ENCODE results near the gene TBC1D9B.

Gene TBC1D9B

DNA sequence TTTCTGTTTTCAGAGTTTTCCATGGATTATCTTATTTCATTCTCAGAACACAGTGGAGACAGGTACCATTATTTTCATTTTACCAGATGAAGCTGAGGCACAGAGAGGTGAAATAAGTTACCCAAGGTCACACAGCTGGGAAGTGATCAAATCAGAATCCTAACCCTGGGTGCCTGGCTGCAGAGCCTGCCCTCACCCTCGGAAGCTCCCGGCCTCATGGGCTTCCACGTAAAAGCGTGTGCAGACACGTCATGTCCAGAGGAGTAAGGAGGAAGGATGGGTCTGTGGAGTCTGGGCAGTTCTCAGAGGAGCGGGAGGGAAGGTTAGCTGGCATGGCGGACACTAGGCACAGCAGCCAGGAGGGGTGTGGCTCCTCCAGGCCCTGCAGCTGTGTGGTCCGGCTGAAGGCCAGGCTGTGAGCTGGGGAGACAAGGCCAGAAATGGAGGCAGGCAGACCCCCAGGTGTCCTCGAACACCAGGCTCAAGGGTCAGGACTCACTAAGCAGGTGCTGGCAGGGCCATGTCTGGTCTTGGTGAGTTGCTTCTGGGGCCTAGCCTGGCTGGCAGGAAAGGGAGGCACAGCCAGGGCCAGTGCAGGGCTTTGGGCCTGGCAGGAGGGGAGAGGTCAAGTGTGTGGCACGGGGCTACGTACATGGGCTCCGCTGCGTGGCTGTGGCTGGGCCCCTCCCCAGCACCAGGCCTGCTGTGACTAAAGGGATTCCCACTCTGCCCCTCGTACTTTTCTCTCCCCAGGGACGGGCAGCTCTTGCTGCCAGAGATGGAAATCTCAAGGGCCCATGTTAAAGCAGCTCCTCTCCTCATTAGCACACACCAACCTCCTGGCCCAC, 5.6 kb downstream of the TBC1D9B start:
- FAIRE-seq: no peak
- no peak for DNase-seq (ENCODE audit: insufficient read length, low spot score)
- TF ChIP-seq POU2F2 (IDR thresholded peaks at IDR 0.05; ENCODE audit: low read depth, low read length) (no peak), POLR2A (IDR thresholded peaks at IDR 0.05; ENCODE audit: low read depth, low read length) (no peak), TAF1 (IDR thresholded peaks at IDR 0.05; ENCODE audit: low read depth, low read length) (no peak)

DNA sequence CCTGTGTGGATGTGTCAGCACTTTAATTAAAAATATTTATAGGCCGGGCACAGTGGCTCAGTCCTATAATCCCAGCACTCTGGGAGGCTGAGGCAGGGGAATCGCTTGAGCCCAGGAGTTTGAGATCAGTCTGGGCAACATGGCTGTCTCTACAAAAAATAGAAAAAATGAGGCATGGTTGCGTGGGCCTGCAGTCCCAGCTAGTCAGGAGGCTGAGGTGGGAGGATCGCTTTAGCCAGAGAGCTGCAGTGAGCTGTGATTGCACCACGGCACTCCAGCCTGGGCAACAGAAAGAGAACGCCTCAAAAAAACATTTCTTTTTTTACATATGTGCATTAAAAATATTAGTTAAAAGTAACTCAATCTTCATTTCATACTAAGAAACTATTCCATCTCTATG, 6.2 kb downstream of the TBC1D9B start:
- no peak for TF ChIP-seq POLR2AphosphoS5 (IDR thresholded peaks at IDR 0.05; ENCODE audit: low read depth, low read length)
- no peak for TF ChIP-seq TAF1 (IDR thresholded peaks at IDR 0.05; ENCODE audit: low read depth, low read length)
- no peak for TF ChIP-seq POU2F2 (IDR thresholded peaks at IDR 0.05; ENCODE audit: low read depth, low read length)
- no peak for TF ChIP-seq SPI1 (IDR thresholded peaks at IDR 0.05; ENCODE audit: low read depth, low read length)
- no peak for TF ChIP-seq PAX5 (IDR thresholded peaks at IDR 0.05; ENCODE audit: insufficient read depth, low read length, severe bottlenecking)
- TF ChIP-seq POLR2A (IDR thresholded peaks at IDR 0.05; ENCODE audit: low read depth, low read length): no peak
- DNase-seq (ENCODE audit: insufficient read length, low spot score) (no peak), FAIRE-seq (no peak)

DNA sequence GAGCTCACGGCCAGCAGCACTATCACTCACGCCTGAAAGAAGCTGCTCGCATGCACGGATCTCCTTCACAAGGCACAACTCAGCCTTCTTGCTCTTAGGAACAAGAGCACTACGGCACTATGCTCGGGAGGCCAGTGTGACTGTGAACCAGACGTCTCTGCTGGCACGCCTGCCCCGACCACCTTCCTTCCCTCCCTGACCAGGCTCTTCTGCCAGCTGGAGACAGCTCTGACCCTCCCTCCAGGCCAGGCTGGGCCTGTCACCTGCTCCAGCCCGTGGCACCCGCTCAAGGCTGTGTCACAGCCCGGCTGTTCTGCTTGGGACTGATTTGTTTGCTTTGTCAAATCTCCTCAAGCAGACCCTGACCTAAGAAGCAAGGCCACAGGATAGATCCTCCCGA, 7.0 kb downstream of the TBC1D9B start:
- TF ChIP-seq POLR2A (IDR thresholded peaks at IDR 0.05; ENCODE audit: low read depth, low read length) (no peak), POLR2AphosphoS5 (IDR thresholded peaks at IDR 0.05; ENCODE audit: low read depth, low read length) (no peak)
- peak; percentile 26 for FAIRE-seq

DNA sequence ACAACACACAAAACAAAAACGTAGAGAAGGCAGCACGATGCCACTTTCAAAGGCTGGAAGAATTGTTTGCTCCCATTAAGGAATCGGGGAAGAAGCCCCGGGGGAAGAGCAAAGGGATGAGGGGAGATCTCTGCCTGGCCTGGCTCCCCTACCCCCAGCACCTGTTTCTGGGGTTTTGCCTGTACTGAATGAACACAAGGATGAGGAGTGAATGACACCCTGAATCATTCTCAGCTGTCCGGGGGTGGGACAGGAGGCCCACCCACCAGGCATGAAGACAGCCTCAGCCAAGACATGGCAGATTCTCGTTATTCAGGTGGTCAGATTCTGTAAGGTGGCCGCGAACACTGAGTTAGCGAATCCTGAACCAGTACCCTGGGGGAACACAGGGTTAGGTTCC, 7.5 kb downstream of the TBC1D9B start:
- TF ChIP-seq PAX5 (IDR thresholded peaks at IDR 0.05; ENCODE audit: insufficient read depth, low read length, severe bottlenecking) (no peak), POLR2A (IDR thresholded peaks at IDR 0.05; ENCODE audit: low read depth, low read length) (no peak), SPI1 (IDR thresholded peaks at IDR 0.05; ENCODE audit: low read depth, low read length) (no peak), TAF1 (IDR thresholded peaks at IDR 0.05; ENCODE audit: low read depth, low read length) (no peak)
- DNase-seq (ENCODE audit: insufficient read length, low spot score) (no peak), FAIRE-seq (no peak)

More for the DNA sequence above, 7.0 kb downstream of the TBC1D9B start:
- no peak for DNase-seq (ENCODE audit: insufficient read length, low spot score)

DNA sequence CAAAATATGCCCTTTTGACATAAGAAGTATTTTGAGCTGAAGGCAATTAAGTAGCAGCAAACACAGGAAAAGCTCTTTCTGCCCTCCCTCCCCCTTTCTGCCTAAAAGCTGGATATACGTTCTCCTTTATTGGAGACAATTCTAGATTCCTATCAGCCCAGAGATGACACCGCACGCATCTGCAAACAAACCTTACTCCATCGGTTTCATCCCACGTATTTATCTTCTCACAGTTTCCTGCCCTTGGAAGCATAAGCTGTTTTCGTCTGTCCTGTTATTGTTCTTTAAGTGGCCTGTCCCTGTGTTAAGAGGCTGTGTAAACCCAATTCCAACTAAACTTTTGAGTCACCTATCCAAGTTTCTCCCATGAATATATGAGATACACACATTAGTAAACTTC, 11.8 kb downstream of the TBC1D9B start:
- FAIRE-seq (no peak), DNase-seq (ENCODE audit: insufficient read length, low spot score) (no peak)
- no peak for TF ChIP-seq POU2F2 (IDR thresholded peaks at IDR 0.05; ENCODE audit: low read depth, low read length)
- TF ChIP-seq SPI1 (IDR thresholded peaks at IDR 0.05; ENCODE audit: low read depth, low read length): no peak
- TF ChIP-seq PAX5 (IDR thresholded peaks at IDR 0.05; ENCODE audit: insufficient read depth, low read length, severe bottlenecking): no peak

DNA sequence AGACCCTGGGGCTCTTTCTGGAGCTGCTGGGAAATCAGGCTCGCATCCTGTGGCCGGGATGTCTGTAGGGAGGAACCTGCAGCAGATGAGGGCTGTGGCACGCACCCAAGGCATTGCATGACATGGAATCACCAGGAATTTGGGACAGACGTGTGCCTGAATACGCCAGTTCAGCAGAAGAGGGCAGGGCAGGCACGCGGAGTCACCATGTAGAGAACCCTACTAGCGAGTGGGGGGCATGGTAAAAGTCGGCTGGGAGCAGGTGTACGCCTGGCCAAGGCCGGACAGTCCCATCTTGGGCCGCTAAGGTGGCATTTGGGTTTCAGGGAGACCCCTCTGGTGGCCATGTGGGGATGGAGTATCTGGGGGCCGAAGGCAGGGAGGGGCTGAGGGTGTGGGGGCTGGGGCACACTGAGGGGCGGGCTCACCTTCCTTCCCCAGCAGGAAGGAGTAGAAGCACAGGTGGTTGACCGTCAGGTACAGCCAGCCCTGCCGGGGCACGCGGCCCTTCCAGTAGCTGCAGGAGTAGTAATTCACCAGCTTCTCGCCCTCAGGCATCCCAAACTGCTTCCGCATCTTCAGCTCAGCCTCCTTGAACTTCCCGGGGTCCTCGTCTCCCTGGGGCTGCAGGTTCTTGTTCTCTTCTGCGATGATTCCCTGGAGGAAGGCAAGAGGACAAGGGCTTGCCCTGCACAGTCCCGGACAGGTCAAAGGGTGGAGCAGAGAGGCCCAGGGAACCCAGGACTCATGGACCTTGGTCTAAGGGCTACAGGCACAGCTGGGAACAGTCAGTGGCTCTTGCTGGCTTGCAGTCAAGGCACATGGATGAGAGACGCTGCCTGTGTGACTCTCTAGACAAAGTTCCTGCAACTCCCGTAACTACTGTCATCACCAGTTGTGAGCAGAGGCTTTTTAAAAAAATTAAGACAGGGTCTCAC, 13.5 kb downstream of the TBC1D9B start:
- no peak for FAIRE-seq
- DNase-seq (ENCODE audit: insufficient read length, low spot score): no peak
- no peak for TF ChIP-seq PAX5 (IDR thresholded peaks at IDR 0.05; ENCODE audit: insufficient read depth, low read length, severe bottlenecking)
- TF ChIP-seq POU2F2 (IDR thresholded peaks at IDR 0.05; ENCODE audit: low read depth, low read length): no peak
- TF ChIP-seq SPI1 (IDR thresholded peaks at IDR 0.05; ENCODE audit: low read depth, low read length): no peak
- no peak for TF ChIP-seq POLR2AphosphoS5 (IDR thresholded peaks at IDR 0.05; ENCODE audit: low read depth, low read length)

DNA sequence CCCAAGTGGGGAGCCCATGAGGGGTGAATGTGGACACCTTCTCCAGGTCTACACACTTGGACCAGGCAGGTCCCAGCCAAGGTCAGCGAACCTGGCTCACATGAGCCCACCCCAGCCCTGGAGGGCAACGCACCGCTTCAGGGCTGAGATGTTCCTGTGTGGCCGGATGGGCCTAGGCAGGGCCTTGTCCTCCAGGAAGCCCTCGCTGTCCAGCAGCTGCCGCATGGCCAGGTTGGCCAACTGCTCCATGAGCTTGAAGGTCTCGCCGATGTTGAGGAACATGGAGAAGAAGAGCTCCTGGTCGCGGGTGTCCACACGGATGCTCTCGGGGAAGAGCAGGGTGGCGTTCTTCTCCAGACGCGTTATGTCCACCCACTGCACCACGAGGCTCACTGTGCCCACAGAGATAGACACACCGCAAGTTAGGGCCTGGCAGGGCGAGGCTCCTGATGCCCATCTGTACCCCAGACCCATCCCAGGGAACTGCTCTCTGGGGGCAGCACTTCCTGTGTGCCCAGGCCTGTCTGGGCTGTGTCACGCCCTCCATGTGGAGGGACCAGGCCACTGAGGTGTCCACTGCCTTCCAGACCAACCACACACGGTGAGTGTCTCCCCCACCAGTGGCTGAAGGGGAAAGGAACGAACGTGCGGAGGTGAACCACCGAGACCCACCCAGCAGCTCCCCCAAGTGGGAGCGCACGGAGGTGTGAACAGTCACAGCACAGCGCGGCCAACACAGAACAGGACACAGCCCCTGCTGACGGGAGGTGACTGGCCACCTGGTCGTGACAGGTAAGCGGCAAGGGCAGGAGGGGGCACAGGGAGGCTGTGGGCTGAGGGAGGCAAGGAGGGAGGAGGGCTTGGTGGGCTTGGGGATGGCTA, 14.4 kb downstream of the TBC1D9B start:
- DNase-seq (ENCODE audit: insufficient read length, low spot score) (no peak), FAIRE-seq (no peak)
- TF ChIP-seq POLR2AphosphoS5 (IDR thresholded peaks at IDR 0.05; ENCODE audit: low read depth, low read length) (no peak), POU2F2 (IDR thresholded peaks at IDR 0.05; ENCODE audit: low read depth, low read length) (no peak), TAF1 (IDR thresholded peaks at IDR 0.05; ENCODE audit: low read depth, low read length) (no peak), SPI1 (IDR thresholded peaks at IDR 0.05; ENCODE audit: low read depth, low read length) (no peak), PAX5 (IDR thresholded peaks at IDR 0.05; ENCODE audit: insufficient read depth, low read length, severe bottlenecking) (no peak), POLR2A (IDR thresholded peaks at IDR 0.05; ENCODE audit: low read depth, low read length) (no peak)

DNA sequence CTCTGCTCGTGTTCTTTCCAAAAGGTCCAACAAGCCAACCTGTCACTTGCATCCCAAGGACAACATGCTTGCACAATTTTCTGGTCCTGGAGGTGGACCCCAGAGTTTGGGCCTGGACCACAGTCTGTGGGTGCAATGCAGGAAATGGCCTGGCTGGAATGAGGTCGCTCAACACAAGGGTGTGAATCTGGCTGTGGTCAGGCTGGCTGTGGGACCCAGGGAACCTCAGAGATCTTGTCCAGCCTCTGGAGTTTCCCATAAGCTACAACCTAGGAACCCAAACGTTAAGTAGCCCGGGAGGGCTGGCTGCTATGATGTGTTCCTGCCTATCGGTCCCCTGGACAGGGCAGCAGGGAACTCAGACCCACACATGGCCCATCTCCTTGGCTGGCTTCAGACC, 15.4 kb downstream of the TBC1D9B start:
- FAIRE-seq (no peak), DNase-seq (ENCODE audit: insufficient read length, low spot score) (no peak)
- TF ChIP-seq PAX5 (IDR thresholded peaks at IDR 0.05; ENCODE audit: insufficient read depth, low read length, severe bottlenecking) (no peak), SPI1 (IDR thresholded peaks at IDR 0.05; ENCODE audit: low read depth, low read length) (no peak), POU2F2 (IDR thresholded peaks at IDR 0.05; ENCODE audit: low read depth, low read length) (no peak), POLR2AphosphoS5 (IDR thresholded peaks at IDR 0.05; ENCODE audit: low read depth, low read length) (no peak), POLR2A (IDR thresholded peaks at IDR 0.05; ENCODE audit: low read depth, low read length) (no peak), TAF1 (IDR thresholded peaks at IDR 0.05; ENCODE audit: low read depth, low read length) (no peak)
